Iris pigment epithelial cell (primary cell): ENCODE data around the gene SLC35B2.

ENCODE experiments used
- DNase-seq: peaks from one replicate; pipeline ENCODE4 v3.0.0-alpha.2; 2011; ENCODE audit warnings: low read depth

SLC35B2 gene

DNA sequence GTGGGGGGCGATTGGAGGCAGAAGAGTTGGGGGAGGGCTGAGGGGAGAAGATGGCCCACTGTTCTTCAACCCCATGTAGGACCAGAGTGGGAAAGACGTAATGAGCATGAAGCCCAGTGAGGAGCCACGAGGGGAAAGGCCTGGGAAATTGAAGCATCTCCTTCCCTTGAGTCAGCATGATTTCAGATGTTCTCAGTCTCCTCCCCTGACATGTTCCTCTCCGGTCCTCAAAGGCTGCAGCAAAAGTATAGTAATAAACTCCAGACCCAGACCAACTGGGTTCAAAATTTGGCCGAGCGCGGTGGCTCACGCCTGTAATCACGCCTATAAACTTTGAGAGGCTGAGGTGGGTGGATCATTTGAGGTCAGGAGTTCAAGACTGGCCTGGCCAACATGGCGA is 9.9 kb upstream of the SLC35B2 start:
- no peak for DNase-seq

DNA sequence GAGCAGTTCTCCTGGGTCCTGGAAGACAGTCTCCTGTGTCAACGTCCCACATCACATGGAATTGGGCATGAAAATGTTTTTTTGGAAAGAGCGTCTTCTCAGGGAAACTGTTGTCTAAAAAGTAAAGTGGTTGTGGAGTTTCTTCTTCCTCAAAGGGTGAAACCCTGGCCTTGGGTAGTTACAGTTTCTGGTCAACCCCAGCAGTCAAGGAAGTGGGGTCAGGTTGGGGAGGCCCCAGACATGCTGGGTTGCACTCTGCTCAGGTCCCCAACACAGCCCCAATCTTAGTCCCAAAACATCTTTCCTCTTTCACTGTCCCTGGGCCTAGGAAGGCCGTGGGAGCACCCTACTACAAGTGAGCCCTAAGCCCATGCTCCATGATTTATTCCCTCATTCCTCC is 9.0 kb upstream of the SLC35B2 start:
- DNase-seq = no peak

DNA sequence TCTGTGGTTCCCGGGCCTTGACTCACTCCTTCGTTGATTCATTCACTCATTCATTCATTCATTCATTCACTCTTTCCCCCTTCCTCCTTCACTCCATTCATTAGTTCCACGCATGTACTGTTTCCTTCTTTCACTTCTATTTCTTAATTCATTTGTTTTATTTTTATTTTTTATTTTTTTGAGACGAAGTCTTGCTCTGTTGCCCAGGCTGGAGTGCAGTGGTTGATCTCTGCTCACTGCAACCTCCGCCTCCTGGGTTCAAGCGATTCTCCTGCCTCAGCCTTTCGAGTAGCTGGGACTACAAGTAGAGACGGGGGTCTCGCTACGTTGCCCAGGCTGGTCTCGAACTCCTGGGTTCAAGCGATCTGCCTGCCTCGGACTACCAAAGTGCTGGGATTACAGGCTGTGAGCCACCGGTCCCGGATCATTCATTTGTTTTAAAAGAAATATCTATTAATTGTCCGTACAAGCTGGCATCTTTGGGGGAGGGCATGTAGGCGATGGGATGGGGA is 8.4 kb upstream of the SLC35B2 start:
- DNase-seq = no peak

DNA sequence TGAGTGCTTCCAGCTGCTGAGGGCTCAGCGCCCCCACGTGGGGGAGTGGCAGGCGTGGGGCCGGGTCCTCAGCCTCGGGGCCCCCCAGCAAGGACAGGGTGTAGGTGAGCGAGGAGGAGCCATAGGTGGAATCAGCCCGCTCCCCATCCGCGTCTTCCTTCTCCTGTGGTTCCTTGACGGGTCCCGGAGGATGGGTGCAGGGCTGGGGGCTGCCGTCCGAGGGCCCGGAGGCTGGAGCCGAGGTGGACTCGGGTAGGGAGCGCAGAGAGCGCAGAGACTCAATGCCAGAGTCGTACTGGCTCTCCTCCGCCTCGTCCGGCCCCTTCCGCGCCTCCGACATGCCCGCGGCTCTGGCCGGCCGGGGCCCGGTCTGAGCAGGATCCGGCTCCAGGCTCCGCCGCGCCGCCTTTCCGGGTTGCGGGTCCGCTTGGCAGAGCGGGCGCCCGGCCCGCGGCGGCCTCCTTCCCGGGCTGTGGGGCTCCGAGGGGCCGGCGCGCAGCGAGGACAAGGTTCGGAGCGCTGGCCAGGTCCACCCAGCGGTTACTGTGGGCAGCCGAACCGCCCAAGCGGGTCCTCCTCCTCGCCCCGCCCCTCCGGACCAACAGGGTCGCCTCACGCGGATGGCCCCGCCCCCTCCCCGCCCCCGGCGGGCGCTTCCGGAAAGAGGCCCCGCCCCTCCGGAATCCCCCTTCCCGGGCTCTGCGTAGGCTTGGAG is 7.8 kb upstream of the SLC35B2 start, which contains the start of gene NFKBIE:
Gene NFKBIE (minus strand): TSS at position 545 of the 715 bp plus-strand sequence. CDS start 205 bp downstream, at position 340.
- DNase-seq = peak; percentile 93

DNA sequence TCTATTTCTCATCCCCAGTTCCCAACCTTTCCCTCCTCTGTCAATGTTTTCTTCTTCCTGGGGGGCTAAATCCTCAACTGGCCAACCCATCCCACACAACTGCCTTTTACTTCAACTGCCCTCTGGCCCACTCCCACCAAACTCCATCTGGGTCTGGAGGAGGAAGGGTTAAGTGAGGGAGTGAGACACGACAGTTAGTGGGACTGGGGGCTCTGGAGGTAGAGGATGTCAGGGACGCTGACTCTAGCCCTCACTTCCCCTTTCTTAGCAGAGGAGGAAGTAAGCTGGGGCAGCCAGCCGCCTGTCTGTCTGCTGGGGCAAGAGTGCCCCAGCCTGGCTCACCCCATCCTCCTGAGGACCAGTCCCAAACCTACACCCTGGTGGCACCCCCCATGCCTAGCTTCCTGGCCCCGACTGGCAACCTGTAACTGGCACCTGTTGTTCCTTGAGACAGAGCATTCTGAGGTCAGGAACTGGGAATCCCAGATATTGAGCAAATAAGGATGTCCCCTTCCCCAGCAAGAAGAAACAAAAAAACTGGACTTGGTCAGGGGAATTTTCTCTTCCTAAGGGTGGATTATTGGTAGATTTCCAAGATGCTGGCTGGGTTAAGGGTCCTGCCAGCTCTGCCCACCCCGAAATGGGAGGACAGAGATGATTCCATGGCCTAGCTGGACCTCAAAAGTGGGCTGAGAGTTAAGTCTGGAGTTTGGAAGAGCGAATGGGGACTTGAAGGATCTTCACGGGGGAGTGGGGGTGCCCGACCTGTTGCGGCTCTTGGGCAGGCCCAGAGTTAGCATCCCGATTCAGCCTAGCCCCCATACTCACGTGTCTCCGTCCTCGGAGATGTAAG is 7.1 kb upstream of the SLC35B2 start:
- DNase-seq = peak; percentile 32

DNA sequence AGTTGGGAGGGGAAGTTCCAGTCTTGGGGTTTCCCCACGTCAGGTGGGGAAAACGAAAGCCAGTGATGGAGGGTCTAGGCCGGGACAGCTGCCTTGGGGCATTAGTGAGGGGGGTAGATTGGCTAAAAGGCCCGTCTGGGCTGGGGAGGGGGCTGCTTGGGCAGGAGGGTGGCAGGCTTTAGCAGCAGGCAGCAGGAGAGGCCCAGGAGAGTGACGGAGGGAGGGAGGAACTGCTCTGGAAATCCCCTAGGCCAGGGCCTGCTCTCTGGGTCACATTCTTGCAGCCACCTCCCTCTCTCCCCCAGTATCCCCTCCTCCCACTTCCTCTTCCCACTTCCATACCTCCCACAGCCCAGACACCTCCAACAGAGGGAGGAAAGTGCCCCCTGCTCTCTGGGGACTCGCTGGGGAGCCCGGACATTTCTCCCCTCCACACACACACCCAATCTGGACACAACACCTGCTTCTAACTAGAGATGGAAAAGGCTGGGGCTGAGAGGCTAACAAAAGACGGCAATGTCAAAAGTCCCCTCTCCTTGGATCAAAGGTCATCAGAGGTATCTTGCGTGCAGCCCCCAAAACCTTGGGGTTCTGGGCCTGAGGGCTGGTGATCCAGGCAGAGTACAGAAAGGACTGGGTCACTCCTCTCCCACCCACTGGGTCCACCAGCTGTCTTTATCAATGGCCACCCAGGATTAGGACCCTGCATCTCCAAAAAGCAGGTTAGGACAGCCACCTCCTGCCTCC is 6.2 kb upstream of the SLC35B2 start:
- peak; percentile 53 for DNase-seq

DNA sequence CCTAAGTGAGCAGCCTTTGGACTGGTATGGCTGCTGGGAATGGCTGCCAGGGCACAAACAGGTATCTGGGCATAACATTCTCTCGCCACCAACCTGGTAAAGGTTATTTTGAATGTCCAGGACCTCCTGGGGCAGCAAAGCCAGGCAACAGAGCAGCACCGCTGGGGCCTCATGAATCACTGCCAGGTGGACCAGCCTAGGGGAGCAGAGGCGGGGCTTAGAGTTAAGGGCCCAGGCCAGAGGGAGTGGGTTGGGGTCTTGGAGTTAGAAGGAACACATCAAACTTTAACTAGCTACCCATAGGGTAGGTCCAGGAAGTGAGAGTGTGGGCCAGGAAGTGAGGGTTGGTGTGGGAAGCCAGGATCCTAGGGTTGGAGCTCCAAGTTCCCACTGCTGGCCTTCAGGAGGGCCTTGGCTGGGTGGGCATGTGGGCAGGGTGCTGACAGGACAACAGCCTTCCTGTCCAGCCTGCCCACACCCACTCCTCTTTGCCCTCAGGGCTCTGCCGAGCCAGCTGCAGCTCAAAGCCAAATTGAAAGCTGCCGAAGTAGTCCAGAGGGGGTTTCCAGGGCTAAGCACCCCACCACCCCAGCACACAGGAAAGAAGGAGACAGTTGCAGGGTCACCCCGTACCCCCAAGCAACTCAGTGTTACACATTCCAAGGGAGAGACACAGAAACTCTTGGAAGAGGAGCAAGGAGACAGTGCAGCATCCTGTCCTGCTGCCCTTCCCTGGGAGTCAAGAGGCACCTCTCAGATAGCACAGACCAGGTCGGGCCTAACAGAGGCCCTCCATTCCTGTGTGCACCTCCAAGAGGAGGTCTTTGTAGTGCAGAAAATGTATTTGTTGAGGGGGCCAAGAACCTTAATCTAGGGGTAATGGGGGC is 5.4 kb upstream of the SLC35B2 start:
- DNase-seq = no peak

DNA sequence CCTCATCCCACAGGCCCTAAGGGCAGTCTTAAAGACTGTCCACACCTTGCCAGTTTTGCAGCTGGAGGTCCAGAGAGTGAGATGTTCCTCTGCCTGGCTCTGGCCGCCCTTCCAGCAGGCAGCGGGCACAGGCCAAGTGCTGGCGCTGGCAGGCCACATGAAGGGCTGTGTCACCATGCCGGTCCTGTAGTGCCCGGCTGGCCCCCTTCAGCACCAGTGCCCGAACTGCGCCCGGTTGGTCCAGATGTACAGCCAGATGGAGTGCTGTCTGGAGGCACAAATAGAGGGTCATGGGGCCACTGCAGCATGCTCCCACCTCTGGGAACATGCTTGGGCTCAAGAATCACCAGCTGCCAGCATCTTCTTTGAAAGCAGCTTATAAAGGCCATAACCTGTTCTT is 4.3 kb upstream of the SLC35B2 start:
- DNase-seq = no peak

DNA sequence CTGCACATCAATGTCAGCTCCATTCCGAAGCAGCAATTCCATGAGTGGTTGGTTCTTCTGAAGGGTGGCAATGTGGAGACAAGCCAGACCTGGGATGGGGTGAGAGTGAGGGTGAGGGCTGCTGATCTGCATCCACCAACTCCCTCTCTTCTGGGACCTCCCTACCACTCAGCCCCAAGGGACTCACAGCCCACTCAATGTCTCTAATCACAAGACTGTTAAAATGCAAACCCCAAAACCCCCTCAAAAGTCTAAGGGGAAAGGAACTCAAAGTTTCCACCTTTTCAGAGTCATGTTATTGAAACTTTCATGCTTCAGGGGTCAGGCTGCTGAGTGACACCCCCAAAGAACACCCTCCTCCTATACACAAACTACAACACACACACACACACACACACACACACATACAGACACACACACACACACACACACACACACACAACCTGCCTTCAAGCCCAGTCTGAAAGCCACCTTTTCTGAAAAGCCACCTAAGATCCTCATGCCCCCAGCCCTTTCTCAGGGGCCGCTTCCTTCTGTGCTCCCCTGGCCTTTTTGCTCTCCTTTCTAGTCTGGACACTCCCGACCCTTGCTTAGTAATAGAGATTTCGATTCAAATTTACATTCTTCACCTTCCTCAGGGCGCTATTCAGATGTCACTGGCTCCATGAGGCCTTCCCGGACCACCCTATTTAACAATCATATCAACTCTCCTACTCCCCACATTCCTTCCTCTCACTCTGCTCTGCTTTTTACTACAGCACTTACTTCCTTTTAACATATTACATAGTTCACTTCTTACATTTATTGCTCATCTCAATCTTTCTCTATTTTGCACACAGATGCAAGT is 3.3 kb upstream of the SLC35B2 start:
- no peak for DNase-seq

DNA sequence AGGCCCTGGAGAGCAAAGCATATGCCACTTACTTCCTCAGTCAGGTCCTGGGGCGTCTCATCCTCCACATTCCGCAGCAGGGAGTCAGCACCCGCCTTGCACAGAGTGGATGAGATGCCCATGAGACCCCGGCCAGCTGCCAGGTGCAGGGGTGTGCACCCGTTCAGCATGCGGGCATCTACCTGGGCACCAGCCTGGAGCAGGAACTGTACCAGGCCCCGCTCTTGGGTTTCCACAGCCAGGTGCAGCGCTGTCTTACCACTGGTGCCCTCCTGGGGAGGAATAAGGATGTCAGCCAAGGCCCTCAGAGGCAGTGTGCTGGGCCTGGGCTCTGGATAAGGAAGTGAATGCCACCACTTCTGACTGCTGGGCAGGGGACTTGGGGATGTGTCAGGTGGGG is 2.7 kb upstream of the SLC35B2 start:
- no peak for DNase-seq

DNA sequence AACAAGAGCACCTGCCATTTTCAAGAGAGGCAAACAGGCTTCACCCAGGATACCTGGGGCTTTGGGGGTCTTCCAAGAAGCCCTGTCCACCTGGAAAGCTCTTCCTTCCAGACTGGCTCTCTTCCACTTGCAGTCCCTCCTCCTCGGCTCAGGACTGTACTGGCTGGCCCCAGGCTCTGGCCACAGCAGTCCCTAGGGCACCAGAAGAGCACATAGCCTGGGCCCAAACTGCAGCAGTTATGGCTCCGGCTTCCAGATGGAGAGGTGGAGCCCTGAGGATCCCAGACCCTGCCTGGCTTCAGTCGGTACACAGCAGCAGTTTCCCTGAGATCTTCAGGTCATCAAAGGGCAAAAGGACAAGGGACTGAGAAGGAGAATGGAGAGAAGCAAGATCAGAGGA is 1.6 kb upstream of the SLC35B2 start:
- DNase-seq = no peak

DNA sequence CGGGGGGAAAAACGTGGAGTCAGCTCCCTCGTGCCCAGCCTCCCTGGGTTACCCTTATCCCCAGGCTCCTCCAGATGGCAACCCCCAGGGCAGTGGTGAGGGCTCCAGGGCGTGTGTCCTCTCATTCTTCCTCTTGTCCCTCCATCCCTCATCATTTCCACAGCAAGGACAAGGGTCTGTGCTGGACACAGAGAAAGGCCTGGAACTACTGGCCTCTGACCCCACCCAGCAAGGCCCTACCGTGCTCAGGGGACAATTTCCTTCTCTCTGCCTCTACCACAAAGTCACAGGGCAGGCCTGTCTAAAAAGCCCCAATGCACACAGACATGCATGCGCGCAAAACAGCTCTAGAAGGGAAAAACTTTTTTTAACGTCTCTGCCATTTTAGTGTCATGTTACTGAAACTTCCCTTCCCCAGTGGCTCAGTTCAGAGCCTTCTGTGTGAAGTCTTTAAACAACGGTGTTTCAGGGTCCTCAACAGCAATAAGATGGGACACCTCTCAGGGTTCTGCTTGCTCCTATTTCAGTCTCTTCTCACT is 1.1 kb upstream of the SLC35B2 start:
- no peak for DNase-seq

DNA sequence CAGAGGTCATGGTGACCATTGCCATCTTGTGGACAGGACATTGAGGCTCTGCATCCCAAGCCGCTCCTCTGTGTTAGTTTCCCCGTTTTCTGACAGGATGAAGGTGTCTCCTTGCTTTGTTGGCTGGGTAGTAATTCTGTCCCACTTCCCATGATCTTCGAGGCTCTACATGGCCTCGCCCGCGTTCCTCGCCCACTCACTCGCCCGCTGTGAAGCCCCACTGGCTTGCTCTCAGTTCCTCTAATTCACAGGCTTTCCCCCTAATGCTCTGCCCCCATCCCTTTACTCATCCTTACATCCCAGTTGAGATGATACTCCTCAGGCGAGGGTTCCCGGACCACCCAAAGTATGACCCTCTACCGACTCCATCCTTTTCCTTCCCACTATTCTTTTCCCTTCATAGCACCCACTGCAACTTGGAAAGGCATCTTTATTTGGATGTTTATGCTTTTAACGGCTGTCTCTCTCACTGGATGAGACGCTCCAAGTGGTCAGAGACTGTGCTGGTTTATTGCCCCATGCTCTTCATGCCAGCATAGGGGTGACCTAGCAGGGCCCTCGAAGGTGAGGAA is 511 bp upstream of the SLC35B2 start:
- DNase-seq = no peak

DNA sequence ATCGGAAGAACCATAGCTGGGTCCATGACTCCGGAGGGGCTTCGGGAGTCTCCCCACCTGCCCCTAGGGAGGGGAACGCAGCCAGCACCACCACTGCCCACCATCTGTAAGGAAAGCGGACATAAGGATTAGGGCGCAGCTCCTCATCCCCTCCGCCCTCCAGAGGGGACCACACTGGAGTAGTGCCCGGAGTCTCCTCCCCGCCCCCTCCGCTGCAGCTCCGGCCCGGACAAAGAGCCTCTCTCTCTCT is 628 bp downstream of the SLC35B2 start:
- no peak for DNase-seq

DNA sequence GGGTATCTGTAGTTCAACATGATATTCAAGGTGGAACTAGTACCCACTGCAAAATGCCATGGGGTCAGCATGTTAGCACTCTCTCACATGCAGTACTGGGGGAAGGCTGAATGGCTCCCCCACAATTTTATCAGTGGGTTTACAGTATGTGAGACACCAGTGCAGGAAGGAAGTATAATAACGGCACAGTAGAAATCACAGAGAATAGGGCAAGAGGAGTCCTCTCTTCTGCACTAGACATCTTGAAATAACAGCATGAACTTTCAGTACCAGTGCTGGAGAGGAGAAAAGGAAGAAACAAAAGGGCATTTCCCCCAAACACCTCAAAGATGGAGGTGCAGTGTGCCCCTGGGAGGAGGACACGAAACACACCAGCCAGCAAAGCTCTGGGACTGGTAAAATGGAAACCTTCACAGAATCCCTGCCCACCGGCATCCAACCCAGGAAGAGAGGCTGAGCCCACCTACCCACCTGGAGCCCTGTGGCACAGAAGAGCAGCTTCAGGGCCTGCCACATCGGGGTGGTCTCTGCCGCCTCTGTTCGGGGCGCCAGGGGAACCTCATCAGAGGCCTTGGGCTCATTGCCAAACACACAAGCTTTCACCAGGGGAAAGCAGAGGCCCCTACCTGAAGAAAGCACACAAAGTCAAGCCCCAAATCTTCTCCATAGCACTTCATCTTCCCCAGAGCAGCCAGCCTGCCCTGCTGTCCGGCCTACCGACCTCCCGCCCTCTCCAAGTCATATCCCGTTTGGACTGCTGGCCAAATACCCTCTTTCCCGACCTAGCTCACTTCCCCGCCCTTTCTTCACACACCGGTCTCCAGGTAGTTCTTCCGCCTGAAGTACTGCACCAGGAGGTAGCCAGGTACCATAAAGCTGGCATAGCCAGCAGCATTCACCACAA is 1.2 kb downstream of the SLC35B2 start:
- no peak for DNase-seq

DNA sequence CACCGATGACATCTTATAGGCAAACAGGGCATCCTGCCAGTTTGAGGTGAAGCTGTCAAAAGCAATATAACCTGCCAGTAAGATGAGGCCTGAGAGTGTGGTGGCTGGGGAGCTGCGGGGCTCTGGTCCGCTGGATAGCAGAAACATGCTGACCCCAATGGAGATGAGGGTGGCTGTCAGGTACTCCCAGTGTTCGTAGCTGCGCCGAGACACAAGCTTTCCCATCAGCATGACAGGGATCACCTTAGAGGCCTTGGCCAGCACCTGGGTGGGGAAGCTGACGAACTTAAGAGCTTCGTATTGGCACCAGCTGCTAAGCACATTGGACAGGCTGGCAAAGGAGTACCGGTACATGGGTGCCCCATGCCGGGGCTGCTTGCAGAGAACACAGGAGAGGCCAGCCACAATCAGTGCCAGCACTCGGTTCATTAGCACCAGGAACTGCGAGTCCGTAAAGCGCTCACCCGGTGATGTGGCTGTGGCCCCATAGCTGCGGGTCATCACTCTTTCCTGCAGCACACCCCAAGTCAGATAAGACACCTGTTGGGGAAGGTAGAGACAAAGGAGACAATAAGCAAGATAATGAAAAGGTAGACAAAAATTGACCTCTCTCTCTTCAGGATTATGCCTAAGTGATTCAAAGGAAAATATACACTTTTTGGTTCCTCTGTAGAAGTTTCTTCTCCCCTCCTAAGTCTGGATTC is 2.1 kb downstream of the SLC35B2 start:
- DNase-seq = no peak

DNA sequence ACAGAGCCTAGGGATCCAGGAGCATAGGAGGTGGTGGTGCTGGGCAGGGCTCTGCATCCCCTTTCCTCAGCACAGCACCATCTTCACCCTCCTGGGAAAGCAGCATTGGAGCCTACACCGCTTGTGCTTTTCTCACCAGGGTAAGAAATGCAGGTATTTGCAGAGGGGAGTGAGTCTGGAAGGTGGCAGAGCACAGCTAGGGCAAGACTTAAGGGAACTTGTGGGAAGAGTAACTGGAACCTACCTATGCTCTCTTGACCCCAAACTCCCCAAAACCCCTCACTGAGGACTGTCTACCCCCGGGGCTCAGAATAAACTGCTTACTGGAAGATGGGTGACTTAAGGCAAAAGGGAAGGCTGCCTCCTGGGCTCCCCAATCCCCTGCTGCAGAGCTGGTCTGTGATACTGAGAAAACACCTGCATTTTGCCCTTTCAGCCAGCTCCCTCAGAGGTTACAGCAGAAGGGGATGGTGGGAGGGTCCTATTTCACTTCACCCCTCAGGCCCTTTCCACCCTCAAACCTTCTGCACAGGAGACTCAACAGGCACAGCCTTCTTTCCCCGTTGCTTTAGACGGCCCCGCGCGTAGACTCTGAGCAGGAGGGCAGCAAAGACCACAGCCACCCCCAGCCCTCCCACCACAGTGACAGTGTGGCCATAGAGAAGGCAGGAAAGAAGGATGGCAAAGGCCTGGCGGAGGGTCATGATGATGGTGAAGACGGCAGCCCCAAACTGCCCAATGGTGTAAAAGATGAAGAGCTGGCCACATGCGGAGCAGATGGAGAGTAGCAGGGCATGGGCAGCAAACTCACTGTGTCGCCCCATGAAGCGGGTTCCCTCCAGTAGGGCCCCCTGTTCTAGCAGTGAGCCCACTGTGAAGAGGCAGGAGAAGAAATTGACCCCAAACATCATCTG is 2.9 kb downstream of the SLC35B2 start:
- no peak for DNase-seq
